Activated CD4-positive, alpha-beta T cell treated with anti-CD3 and anti-CD28 coated beads for 1 hour (primary cell): Measurements from ENCODE around the gene GSX1.

Experiments used
- DNase-seq: peaks from one replicate; pipeline ENCODE4 v3.0.0-alpha.2; 2020

The GSX1 gene

GRCh38 chr13:27835799-27836198, 43.5 kb downstream of the GSX1 start:
- no peak for DNase-seq

GRCh38 chr13:27839809-27840467, 47.7 kb downstream of the GSX1 start:
- no peak for DNase-seq

- no peak for DNase-seq
Measured at GRCh38 chr13:27842571-27842970, 50.3 kb downstream of the GSX1 start.
